ENCODE measurements around the gene LAG3.

Gene LAG3

DNA sequence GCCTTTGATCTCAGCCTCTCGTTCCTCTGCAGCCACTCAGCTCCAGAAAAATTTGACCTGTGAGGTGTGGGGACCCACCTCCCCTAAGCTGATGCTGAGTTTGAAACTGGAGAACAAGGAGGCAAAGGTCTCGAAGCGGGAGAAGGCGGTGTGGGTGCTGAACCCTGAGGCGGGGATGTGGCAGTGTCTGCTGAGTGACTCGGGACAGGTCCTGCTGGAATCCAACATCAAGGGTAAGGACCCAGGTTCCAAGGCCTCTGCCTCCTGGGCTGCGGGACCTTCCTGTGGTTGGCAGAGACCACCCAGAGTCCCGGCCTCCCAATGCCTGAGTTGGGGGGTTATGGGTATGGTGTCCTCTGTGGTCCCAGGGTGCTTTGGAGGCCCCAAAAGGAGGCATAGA, 44.8 kb downstream of the LAG3 start:
- Mint-ChIP-seq H3K4me1 (ENCODE audit: low read depth) (peaks cover 11% of the 10 kb centered on the region), H3K27me3 (peaks cover 26% of the 10 kb centered on the region), H3K9me3 (no peaks in the 10 kb centered on the region)

DNA sequence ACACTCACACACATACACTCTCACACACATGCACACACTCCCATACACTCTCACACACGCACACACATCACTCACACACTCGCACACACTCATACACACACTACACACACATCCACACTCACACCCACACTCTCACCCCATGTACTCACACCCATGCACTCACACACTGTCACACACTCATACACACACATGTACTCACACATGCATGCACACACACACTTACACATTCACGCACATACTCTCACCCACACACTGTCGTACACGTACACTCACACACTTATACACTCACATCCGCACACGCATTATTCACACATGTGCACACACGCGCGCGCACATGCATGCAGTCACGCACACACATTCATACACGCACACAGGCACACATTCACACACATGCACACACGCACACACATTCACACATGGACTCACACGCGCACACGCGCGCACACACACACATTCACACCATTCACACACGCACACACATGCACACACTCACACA, 45.4 kb downstream of the LAG3 start:
- Mint-ChIP-seq H3K4me1 (ENCODE audit: low read depth) (peaks cover 12% of the 10 kb centered on the region), H3K36me3 (ENCODE audit: low read depth) (no peaks in the 10 kb centered on the region), H3K4me3 (no peak overlapping the region), H3K27ac (no peak overlapping the region), H3K9me3 (no peaks in the 10 kb centered on the region), H3K27me3 (peaks cover 32% of the 10 kb centered on the region)

More for the DNA sequence above, 44.8 kb downstream of the LAG3 start:
- Mint-ChIP-seq H3K27ac (no peak overlapping the region), H3K4me3 (no peak overlapping the region), H3K36me3 (ENCODE audit: low read depth) (no peaks in the 10 kb centered on the region)

DNA sequence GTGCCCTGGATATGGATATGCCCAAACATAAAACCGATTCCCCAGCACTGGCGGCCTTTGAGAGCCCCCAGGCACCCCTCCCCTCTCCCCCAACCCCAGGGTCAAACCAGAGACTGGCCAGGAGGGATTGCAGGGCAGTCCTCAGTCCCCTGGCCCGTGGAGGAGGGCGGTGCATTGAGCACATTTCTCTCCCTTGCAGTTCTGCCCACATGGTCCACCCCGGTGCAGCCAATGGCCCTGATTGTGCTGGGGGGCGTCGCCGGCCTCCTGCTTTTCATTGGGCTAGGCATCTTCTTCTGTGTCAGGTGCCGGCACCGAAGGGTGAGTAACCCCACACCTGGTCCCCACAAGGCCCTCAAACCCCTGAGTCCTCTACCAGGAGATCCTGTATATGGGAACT, 45.9 kb downstream of the LAG3 start:
- H3K36me3 Mint-ChIP-seq (ENCODE audit: low read depth): no peaks in the 10 kb centered on the region
- no peak overlapping the region for H3K4me3 Mint-ChIP-seq
- H3K4me1 Mint-ChIP-seq (ENCODE audit: low read depth): peaks cover 12% of the 10 kb centered on the region
- H3K9me3 Mint-ChIP-seq: no peaks in the 10 kb centered on the region
- peaks cover 37% of the 10 kb centered on the region for H3K27me3 Mint-ChIP-seq
- no peak overlapping the region for H3K27ac Mint-ChIP-seq

DNA sequence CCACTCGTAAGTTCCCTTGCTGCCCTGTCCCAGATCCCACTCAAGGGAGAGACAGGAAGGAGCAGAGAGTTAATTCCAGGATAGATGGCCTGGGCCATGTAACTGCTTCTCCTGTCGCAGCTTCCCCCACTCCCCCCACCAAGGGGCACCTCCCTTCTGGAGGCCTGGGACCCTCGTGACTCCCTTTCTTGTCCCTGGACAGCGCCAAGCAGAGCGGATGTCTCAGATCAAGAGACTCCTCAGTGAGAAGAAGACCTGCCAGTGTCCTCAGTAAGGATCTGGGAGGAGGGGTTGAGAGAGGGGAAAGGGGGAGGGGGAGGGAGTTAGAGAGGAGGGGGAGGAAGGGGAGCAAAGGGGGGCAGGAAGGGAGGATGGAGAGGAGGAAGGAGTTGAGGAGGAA, 46.3 kb downstream of the LAG3 start:
- H3K36me3 Mint-ChIP-seq (ENCODE audit: low read depth): no peaks in the 10 kb centered on the region

DNA sequence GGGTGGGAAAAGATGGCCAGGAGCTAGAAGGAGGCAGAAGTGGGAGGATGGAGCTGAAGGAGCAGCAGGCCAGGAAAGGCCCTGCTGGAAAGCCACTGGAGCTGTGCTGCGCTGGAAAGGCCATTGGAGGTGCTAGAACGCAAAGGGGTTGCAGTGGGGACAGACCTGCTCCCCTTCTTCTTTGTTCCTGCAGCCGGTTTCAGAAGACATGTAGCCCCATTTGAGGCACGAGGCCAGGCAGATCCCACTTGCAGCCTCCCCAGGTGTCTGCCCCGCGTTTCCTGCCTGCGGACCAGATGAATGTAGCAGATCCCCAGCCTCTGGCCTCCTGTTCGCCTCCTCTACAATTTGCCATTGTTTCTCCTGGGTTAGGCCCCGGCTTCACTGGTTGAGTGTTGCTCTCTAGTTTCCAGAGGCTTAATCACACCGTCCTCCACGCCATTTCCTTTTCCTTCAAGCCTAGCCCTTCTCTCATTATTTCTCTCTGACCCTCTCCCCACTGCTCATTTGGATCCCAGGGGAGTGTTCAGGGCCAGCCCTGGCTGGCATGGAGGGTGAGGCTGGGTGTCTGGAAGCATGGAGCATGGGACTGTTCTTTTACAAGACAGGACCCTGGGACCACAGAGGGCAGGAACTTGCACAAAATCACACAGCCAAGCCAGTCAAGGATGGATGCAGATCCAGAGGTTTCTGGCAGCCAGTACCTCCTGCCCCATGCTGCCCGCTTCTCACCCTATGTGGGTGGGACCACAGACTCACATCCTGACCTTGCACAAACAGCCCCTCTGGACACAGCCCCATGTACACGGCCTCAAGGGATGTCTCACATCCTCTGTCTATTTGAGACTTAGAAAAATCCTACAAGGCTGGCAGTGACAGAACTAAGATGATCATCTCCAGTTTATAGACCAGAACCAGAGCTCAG, 47.0 kb downstream of the LAG3 start:
- H3K36me3 Mint-ChIP-seq (ENCODE audit: low read depth): no peaks in the 10 kb centered on the region
- H3K4me3 Mint-ChIP-seq: no peak overlapping the region
- H3K4me1 Mint-ChIP-seq (ENCODE audit: low read depth): peaks cover 12% of the 10 kb centered on the region
- no peaks in the 10 kb centered on the region for H3K9me3 Mint-ChIP-seq
- no peak overlapping the region for H3K27ac Mint-ChIP-seq
- H3K27me3 Mint-ChIP-seq: peaks cover 38% of the 10 kb centered on the region

More for the DNA sequence above, 46.3 kb downstream of the LAG3 start:
- no peak overlapping the region for H3K4me3 Mint-ChIP-seq
- no peaks in the 10 kb centered on the region for H3K9me3 Mint-ChIP-seq
- peaks cover 12% of the 10 kb centered on the region for H3K4me1 Mint-ChIP-seq (ENCODE audit: low read depth)
- no peak overlapping the region for H3K27ac Mint-ChIP-seq
- peaks cover 38% of the 10 kb centered on the region for H3K27me3 Mint-ChIP-seq

DNA sequence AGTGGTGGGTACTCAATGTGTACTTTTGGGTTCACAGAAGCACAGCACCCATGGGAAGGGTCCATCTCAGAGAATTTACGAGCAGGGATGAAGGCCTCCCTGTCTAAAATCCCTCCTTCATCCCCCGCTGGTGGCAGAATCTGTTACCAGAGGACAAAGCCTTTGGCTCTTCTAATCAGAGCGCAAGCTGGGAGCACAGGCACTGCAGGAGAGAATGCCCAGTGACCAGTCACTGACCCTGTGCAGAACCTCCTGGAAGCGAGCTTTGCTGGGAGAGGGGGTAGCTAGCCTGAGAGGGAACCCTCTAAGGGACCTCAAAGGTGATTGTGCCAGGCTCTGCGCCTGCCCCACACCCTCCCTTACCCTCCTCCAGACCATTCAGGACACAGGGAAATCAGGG, 47.8 kb downstream of the LAG3 start:
- H3K36me3 Mint-ChIP-seq (ENCODE audit: low read depth): no peaks in the 10 kb centered on the region
- H3K27ac Mint-ChIP-seq: no peak overlapping the region
- H3K4me3 Mint-ChIP-seq: no peak overlapping the region
- peaks cover 46% of the 10 kb centered on the region for H3K27me3 Mint-ChIP-seq
- H3K4me1 Mint-ChIP-seq (ENCODE audit: low read depth): peaks cover 12% of the 10 kb centered on the region
- no peaks in the 10 kb centered on the region for H3K9me3 Mint-ChIP-seq

DNA sequence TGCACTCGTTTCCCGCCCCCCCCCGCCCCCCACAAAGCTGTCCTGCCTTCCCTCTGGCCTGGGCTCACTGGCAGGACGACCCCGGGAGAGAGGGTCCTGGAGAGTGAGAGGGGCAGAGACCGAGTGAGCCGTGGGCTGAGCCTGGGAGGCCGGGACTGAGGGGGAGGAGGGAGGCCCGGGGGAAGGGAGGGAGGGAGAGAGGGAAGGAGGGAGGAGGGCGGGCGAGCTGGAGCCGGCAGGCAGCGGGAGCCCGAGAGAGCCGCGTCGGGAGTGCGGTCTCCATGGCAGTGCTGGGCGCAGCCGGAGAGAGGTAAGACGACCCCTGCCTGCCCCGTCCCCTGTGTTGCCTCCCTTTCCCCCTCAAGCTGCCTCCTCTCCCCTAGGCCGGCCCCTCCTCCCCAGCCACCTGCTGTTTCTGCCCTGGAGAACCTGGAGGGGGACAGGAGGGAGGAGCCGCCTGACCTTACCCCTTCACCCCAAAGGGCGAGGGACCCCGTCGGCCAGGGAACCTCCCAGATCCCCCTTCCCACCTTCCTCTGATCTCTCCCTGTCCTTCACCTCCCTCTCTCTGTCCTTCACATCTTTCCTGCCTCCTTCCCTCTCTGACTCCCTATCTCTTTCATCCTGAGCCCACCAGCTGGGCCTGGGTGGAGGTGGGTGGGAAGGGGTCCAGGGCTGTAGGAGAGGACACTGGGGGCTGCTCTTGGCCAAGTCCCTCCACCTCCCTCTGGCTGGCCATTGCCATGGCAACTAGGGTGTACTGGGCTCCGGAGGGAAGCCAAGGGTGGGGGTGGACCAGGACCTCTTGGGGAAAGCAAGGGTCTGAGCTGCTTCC, 49.5 kb downstream of the LAG3 start, which contains the start of gene GPR162:
GPR162 (plus strand) TSS at position 231 of the 835 bp plus-strand sequence. CDS start 2,078 bp downstream, outside the sequence.
- H3K36me3 Mint-ChIP-seq (ENCODE audit: low read depth): no peaks in the 10 kb centered on the region
- no peaks in the 10 kb centered on the region for H3K9me3 Mint-ChIP-seq
- H3K27me3 Mint-ChIP-seq: peaks cover 57% of the 10 kb centered on the region
- peaks cover 12% of the 10 kb centered on the region for H3K4me1 Mint-ChIP-seq (ENCODE audit: low read depth)
- H3K4me3 Mint-ChIP-seq: peak within 1 kb of the TSS; percentile 7
- no peak within 1 kb of the TSS for H3K27ac Mint-ChIP-seq

DNA sequence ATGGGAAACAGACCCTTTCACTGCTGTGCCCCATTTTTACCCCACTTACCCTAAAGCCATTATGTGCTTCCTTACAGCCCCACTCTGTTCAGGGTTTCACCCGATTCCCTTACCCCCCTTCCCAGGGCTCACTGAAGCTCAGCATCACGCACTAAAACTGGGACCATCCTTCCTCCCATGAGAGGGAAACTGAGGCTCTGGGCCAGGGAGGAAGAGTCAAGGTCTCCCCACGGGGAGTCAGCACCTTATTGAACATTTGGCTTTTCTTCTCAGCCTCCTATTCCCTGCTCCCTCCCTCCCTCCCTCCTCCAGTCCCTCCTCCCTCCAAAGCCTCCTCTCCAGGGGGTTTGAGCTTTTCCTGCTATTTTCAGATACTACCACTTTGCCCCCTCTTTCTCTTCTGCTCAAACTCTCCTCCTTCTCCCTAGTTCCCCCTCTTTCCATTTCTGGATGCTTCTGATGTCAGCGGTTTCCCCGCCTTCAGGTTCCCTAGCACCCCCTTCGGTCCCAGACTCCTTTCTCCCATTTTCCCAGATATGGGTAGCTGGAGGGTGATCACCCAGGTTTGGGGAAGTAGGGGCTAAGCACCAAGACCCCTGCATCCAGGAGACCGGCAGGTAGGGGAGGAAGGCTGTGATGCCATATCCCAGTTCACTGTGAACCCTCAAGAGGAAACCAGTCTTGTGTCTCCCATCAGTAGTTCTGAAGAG, 50.3 kb downstream of the LAG3 start:
- H3K27ac Mint-ChIP-seq: no peak overlapping the region
- no peaks in the 10 kb centered on the region for H3K9me3 Mint-ChIP-seq
- H3K36me3 Mint-ChIP-seq (ENCODE audit: low read depth): no peaks in the 10 kb centered on the region
- peaks cover 65% of the 10 kb centered on the region for H3K27me3 Mint-ChIP-seq
- peaks cover 16% of the 10 kb centered on the region for H3K4me1 Mint-ChIP-seq (ENCODE audit: low read depth)
- H3K4me3 Mint-ChIP-seq: no peak overlapping the region

DNA sequence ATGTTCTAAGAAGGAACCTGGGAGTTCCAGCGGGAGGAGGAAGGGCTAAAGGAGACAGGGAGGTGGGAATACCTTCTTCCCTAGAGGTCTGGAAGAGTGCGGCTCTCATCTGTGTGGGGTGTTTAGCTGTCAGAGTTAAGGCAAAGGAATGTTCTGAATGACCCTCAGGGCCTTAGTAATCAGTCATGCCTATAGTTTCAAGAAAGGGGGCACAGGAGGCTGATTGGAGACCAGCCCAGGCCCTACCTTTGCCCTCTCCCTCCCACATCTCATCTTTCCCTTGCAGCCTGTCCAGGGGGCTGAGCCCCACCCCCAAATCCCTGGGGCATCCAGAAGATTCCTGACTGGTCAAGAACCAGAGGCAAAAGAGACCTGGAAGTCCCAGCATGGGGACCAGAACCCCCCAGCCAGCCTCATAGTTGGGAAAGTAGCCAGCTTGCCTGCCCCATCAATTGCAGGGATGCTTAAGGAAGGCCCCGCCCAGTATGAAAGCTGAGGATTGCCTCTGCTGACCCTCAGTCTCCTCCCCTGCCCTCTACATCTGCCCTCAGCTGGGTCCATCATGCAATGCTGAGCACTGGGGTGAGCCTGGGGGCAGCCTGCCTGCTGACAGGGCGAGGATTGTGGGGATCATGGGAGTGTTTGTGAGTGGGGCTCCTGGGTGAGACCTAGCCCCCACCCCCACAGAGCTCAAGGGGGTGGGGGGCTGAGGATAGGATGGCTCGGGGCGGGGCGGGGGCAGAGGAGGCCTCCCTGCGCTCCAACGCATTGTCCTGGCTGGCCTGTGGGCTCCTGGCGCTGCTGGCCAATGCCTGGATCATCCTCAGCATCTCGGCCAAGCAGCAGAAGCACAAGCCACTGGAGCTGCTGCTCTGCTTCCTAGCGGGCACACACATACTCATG, 51.1 kb downstream of the LAG3 start:
- no peaks in the 10 kb centered on the region for H3K36me3 Mint-ChIP-seq (ENCODE audit: low read depth)

DNA sequence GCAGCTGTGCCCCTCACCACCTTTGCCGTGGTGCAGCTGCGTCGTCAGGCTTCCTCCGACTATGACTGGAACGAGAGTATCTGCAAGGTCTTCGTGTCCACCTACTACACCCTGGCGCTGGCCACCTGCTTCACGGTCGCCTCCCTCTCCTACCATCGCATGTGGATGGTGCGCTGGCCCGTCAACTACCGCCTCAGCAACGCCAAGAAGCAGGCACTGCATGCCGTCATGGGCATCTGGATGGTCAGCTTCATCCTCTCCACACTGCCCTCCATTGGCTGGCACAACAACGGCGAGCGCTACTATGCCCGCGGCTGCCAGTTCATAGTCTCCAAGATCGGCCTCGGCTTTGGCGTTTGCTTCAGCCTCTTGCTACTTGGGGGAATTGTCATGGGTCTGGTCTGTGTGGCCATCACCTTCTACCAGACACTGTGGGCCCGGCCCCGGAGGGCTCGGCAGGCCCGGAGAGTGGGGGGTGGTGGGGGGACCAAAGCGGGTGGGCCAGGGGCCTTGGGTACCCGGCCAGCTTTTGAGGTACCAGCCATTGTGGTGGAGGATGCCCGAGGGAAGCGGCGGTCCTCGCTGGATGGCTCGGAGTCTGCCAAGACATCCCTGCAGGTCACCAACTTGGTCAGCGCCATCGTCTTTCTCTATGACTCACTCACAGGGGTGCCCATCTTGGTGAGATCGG, 51.9 kb downstream of the LAG3 start:
- Mint-ChIP-seq H3K27me3 (peaks cover 75% of the 10 kb centered on the region), H3K4me3 (no peak overlapping the region), H3K36me3 (ENCODE audit: low read depth) (no peaks in the 10 kb centered on the region), H3K4me1 (ENCODE audit: low read depth) (peaks cover 26% of the 10 kb centered on the region), H3K27ac (no peak overlapping the region), H3K9me3 (no peaks in the 10 kb centered on the region)

More for the DNA sequence above, 51.1 kb downstream of the LAG3 start:
- Mint-ChIP-seq H3K4me1 (ENCODE audit: low read depth) (peaks cover 21% of the 10 kb centered on the region), H3K27me3 (peaks cover 70% of the 10 kb centered on the region), H3K4me3 (no peak overlapping the region), H3K9me3 (no peaks in the 10 kb centered on the region), H3K27ac (no peak overlapping the region)

DNA sequence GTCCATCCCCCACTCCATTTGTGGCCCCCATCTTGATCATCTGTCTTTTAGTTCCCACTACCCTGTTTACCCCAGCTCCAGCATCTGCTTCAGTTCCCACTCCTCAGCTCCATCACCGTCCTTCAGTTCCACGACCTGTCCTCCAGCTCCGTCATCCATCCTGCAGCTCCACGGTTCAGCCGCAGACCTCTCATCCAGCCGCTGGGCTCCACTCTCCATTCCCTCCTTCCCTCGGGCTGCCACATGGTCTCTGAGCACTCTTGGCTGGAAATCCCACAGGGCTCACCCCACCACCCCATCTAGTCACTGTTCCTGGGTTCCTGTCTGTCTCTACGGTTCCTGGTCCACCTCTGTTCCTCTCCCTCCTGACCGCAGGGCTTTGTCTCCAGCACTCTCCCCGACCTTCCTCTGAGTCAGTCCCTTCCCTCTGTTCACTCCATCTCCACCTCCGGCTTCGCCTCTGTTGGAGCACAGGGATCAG, 52.6 kb downstream of the LAG3 start:
- H3K27ac Mint-ChIP-seq: peak overlapping the region; percentile 24
- peaks cover 75% of the 10 kb centered on the region for H3K27me3 Mint-ChIP-seq
- H3K4me1 Mint-ChIP-seq (ENCODE audit: low read depth): peaks cover 30% of the 10 kb centered on the region
- no peaks in the 10 kb centered on the region for H3K9me3 Mint-ChIP-seq
- no peak overlapping the region for H3K4me3 Mint-ChIP-seq
- no peaks in the 10 kb centered on the region for H3K36me3 Mint-ChIP-seq (ENCODE audit: low read depth)

DNA sequence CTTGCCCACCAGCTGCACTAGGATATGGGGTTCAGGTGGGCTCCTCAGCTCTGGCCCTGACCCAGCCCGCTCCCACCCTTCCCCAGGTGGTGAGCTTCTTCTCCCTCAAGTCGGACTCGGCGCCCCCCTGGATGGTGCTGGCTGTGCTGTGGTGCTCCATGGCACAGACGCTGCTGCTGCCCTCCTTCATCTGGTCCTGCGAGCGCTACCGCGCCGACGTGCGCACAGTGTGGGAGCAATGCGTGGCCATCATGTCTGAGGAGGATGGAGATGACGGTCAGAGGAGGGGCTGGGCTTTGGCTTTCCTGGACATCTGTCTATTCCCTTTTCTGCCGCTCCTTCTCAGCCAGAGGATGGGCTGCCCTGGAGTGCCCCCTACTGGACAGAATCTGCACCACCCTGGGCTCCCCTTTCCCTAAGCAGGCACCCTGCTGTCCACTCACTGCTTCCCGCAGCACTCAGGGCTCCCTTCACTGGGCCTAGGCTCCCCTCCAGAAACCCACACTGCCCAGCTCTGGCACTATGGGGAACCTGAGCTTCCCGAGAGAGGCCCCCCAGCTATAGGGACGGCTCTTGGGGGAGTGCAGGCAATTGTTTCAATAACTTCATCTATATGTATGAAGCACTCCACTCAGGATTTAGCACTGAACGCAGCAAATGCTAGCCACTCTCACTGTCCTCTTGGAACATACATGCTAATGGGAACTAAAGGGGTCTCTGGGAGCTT, 53.2 kb downstream of the LAG3 start:
- H3K36me3 Mint-ChIP-seq (ENCODE audit: low read depth): no peaks in the 10 kb centered on the region
- H3K4me1 Mint-ChIP-seq (ENCODE audit: low read depth): peaks cover 30% of the 10 kb centered on the region
- no peaks in the 10 kb centered on the region for H3K9me3 Mint-ChIP-seq
- no peak overlapping the region for H3K4me3 Mint-ChIP-seq
- H3K27ac Mint-ChIP-seq: no peak overlapping the region
- H3K27me3 Mint-ChIP-seq: peaks cover 81% of the 10 kb centered on the region
